SK-N-SH (cell line): ENCODE results near the gene CYP2W1.

Source experiments
- CHD2 ChIP-seq: fragments of 150-350 bp; IDR thresholded peaks from 2 replicates; pipeline ENCODE4 v1.6.1; 2018; ENCODE audit warnings: low read length; ENCODE audit not compliant: partially characterized antibody
- CTCF ChIP-seq: fragments of 200-600 bp; sonication (generic); IDR thresholded peaks from 2 replicates; pipeline ENCODE4 v1.6.1; 2017; ENCODE audit warnings: antibody characterized with exemption, mild to moderate bottlenecking, moderate library complexity
- ELF1 ChIP-seq: IDR thresholded peaks from 2 replicates; pipeline ENCODE4 v1.4.0; 2012
- EP300 ChIP-seq, 2 experiments: IDR thresholded peaks; 2 replicates each; pipeline versions ENCODE4 v1.4.0 to v1.6.1; 2012; ENCODE audit warnings: borderline replicate concordance in 1 of 2, low read depth in 1 of 2, low read length in 1 of 2
- EZH2phosphoT487 ChIP-seq: fragments of 200-600 bp; sonication (generic); IDR thresholded peaks from 2 replicates; pipeline ENCODE4 v1.6.1; 2017; ENCODE audit warnings: low read depth, mixed run types, mild to moderate bottlenecking, antibody characterized with exemption, moderate library complexity, borderline replicate concordance
- FOXM1 ChIP-seq: IDR thresholded peaks from 2 replicates; pipeline ENCODE4 v1.4.0; 2012; ENCODE audit warnings: low read depth, mild to moderate bottlenecking
- GABPA ChIP-seq: IDR thresholded peaks from 2 replicates; pipeline ENCODE4 v1.4.0; 2012; ENCODE audit warnings: low read depth, mild to moderate bottlenecking
- MAX ChIP-seq: IDR thresholded peaks from 2 replicates; pipeline ENCODE4 v1.4.0; 2012; ENCODE audit warnings: low read depth
- PBX3 ChIP-seq: IDR thresholded peaks from 2 replicates; pipeline ENCODE4; 2012
- POLR2AphosphoS5 ChIP-seq: IDR thresholded peaks from 2 replicates; pipeline ENCODE4 v1.6.1; 2012; ENCODE audit warnings: low read depth, low read length
- RFX5 ChIP-seq: IDR thresholded peaks from 2 replicates; pipeline ENCODE4 v1.6.1; 2012; ENCODE audit warnings: mild to moderate bottlenecking, improper control_type of control experiment, low read length
- TAF1 ChIP-seq: IDR thresholded peaks from 2 replicates; pipeline ENCODE4 v1.6.1; 2012; ENCODE audit warnings: low read depth, mild to moderate bottlenecking, low read length, moderate library complexity, borderline replicate concordance
- TEAD4 ChIP-seq: IDR thresholded peaks from 2 replicates; pipeline ENCODE4 v1.4.0; 2012; ENCODE audit warnings: mild to moderate bottlenecking, borderline replicate concordance; ENCODE audit not compliant: insufficient read depth
- YY1 ChIP-seq: IDR thresholded peaks from 2 replicates; pipeline ENCODE4 v1.4.0; 2012; ENCODE audit warnings: low read depth, mild to moderate bottlenecking

GRCh38 chr7:975702-976473, 7.1 kb upstream of the CYP2W1 start:
- TF ChIP-seq CTCF (no peak), POLR2AphosphoS5 (no peak; the same call in none of the 2 replicates), EP300 (IDR thresholded peaks at IDR 0.05; ENCODE audit: borderline replicate concordance in 1 of 2, low read depth in 1 of 2, low read length in 1 of 2) (no peak), GABPA (no peak), MAX (no peak), TEAD4 (no peak), RFX5 (no peak), PBX3 (no peak), CHD2 (no peak), TAF1 (no peak), YY1 (no peak), ELF1 (no peak), EZH2phosphoT487 (no peak), FOXM1 (no peak)
